ENCODE data around the gene SSH3.

SSH3 gene

GRCh38 chr11:67345247-67345919 lies 42.1 kb downstream of the SSH3 start:
- DNase-seq (ENCODE audit: extremely low read depth in 1 of 2, low read depth in 1 of 2) = no peak

- DNase-seq (ENCODE audit: extremely low read depth in 1 of 2, low read depth in 1 of 2) = no peak
These were observed 42.8 kb downstream of the SSH3 start for GRCh38 chr11:67345920-67346819.

DNA sequence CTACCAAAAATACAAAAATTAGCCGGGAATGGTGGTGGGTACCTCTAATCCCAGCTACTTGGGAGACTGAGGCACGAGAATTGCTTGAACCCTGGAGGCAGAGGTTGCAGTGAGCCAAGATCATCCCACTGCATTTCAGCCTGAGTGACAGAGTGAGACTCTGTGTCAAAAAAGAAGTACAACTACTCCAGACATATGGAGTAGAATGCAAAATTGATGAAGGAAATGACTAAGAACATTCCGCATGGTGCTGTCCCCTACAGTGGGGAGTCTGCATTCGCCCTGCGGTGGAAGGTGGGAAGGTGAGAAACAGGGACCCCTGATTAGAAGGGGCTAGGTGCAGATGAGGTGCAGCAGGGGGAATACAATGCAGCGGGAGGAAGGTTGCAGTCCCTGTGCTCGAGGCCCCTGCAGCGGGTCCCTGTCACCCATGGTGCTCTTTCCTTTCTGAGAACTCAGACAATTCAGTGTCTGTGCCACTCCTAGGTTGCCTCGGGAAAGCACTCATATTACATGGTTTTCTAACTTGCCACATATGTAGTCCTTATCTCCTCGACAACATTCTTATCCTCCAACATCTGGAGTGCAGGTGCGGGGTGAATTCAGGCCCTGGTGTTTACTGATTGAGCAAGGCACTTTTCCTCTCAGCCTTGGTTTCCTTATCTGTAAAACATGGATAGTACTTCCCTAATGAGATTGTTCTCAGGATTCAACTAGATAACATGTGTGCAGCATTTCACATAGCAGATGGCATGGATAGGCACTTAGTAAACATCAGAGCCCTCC lies 44.8 kb downstream of the SSH3 start:
- DNase-seq (ENCODE audit: extremely low read depth in 1 of 2, low read depth in 1 of 2) = no peak

GRCh38 chr11:67349036-67349435 lies 45.7 kb downstream of the SSH3 start:
- DNase-seq (ENCODE audit: extremely low read depth in 1 of 2, low read depth in 1 of 2) = no peak

DNA sequence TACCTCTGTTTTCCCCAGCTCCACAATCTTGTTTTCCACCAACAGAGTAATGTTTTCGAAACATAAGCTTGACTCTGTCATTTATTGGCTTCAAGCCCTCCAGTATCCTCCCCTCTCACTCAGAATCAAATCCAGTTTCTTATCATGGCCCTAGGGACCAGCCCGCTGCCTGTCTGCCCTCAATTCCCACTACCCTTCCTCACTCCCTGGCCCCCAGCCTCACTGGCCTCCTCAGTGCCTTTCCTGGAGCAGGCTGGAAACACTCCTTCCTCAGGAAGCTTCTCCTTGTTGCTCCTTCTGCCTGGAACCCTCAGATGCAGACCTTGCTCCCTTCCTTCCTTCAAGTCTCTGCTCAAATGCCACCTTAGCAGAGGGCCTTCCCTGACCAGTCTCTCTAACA lies 46.1 kb downstream of the SSH3 start:
- no peak for DNase-seq (ENCODE audit: extremely low read depth in 1 of 2, low read depth in 1 of 2)

DNA sequence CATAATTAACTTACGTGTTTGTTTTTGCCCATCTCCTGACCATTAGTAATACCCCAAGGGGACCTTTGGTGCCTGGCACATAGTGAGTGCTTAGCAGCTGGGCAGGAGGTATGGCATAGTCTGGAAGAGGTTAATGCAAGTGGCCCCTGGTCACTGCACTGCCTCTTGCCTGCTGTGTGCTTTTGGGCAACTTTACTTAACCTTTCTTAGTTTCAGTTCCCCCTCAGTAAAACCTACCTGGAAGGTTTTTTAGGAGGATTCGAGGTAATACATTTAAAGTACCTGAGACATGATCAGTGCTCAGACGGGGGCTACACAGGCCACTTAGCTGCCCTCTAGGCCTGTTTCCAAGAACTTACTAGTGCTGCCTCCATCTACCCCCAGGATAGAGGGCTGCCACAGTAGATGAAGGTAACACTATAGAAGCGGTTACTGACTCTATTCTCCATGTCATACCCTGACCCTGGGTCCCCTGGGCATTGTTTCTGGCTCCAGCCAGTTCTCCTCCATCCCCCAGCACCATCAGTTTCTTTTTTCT lies 46.7 kb downstream of the SSH3 start:
- DNase-seq (ENCODE audit: extremely low read depth in 1 of 2, low read depth in 1 of 2) = no peak

- DNase-seq (ENCODE audit: extremely low read depth in 1 of 2, low read depth in 1 of 2) = peak; percentile 30 to 51
These were observed 48.1 kb downstream of the SSH3 start for GRCh38 chr11:67351275-67352005.

- no peak for DNase-seq (ENCODE audit: extremely low read depth in 1 of 2, low read depth in 1 of 2)
These were observed 49.4 kb downstream of the SSH3 start for GRCh38 chr11:67352546-67353316.

DNA sequence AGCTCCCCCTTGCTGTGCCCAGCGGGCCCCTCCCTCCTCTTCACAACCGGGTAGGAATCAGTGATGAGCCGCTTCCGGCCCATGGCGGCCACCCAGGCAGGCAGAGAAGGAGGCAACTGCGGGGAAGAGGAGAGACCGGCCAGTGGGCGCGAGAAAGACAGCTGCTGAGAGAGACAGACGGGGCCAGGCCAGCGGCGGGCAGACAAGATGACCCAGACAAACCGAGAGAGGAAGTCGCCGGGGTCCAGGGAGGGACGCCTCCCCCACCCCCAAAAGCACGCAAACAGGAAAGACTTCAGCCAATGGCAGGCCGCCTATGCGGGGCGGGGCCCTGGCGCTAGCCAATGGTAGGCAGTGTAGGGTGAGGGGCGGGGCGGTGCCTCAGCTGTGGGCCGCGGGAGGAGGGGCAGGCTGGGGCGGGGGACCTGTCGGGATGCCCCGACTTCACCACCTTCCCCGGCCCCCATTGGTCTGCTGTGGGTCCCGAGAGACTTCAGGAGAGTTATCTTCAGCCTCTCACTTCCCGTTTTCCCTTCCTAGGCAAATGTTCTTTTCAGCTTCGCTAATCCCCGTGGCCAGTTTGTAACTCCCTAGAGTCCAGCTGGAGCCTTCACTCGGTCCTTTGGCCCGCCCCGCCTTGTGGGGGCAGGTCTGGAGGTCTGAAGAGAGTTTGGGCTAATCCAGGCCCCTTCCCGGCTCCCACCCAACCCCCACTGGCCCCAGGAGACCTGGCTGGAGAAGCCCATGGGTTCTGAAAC lies 50.2 kb downstream of the SSH3 start, which contains the start of gene POLD4:
Gene POLD4 (minus strand): TSS at position 230 of the 758 bp plus-strand sequence. CDS start 147 bp downstream, at position 83.
- DNase-seq (ENCODE audit: extremely low read depth in 1 of 2, low read depth in 1 of 2) = peak; percentile 83 to 96

- no peak for DNase-seq (ENCODE audit: extremely low read depth in 1 of 2, low read depth in 1 of 2)
These were observed 51.0 kb downstream of the SSH3 start for GRCh38 chr11:67354075-67355022.

DNA sequence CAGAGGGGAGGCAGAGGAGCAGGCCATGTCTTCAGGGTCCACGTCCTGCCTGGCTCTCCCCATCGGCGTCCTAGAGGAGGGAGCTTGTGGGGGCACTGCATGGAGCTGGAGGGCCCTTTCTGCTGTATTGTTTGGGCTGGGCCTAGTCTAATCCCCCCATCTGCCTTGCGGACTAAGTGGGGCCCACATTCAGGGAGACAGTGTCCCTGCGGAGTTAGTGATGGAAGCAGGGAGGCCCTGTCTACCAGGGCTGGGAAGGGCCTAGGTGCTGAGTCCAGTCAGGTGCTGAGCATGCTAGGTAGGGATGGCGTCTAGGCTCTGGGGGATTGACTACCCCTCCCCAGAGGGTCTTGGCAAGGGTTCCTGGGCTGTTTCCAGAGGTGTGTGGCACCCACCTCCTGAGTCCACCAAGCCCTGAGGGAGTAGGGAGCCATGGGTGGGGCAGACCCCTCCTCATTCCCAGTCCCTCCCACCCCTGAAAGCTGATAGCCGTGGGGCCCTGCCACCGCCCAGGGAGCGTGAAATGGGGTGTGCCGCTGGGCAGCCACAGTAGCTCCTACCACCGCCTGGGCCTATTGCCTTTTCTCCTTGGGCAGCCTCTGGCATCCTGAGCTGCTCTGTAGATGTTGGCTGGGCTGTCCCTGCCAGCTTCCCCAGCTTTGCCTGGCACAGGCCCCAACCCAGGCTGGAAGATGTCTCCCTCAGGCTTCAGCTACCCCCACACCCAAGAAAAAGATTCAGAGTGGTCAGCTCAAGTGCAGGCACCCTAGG lies 51.9 kb downstream of the SSH3 start:
- no peak for DNase-seq (ENCODE audit: extremely low read depth in 1 of 2, low read depth in 1 of 2)

GRCh38 chr11:67355794-67356386 lies 52.6 kb downstream of the SSH3 start:
- DNase-seq (ENCODE audit: extremely low read depth in 1 of 2, low read depth in 1 of 2) = no peak

DNA sequence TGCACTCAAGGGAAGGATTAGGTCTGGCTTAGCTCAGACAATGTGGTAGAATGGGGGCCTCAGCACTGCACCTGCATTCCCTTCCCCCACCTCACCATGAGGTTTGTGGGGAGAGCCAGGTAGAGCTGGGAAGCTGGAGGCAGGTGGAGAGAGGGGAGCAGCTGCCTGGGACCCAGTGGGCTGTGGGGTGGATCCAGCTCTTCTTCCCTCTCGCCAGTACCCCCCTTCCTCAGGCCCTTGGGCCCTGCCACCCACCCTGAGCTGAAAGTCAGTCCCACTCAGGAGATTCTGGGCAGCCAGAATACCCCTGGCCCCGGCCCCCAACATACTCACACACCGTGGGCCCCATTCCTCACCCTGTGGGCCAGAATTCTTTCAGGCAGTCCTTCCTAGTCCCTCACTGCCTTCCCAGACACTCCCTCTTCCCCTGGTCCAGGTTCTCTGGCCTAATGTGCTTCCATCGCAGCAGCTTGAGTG lies 53.1 kb downstream of the SSH3 start:
- no peak for DNase-seq (ENCODE audit: extremely low read depth in 1 of 2, low read depth in 1 of 2)

DNA sequence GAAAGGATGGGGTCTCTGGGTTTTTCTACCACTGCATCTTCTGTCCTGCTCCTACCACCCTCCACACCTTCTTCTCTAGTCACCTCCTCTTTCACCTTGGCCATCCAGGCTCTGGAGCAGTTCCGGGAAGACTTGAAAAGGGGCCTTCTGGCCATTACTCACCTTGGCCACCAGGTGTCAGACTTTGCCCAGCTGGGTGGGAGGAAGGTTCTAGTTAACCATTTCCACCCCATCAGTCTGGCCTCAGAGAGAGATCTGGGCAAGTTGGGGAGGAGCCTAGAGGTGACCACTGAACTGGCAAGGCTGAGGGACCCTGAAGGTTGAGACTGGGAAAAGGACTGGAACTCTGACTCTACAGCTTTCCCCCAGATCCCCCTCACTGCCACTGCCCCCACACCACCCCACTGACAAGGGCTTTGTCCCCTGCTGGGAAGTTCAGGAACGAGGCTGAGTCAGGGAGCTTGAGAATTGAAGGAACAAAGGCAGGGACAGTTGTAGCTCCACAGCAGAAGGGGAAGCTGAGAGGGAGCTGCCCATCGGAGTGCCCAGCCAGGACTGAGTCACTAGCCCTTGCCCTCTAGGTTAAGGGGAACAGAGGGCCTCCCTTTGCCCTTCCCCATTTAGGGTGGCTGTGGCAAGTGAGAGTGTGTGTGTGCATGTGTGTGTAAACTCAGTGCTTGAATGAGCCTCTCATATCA lies 53.7 kb downstream of the SSH3 start:
- peak; percentile 25 to 51 for DNase-seq (ENCODE audit: extremely low read depth in 1 of 2, low read depth in 1 of 2)

GRCh38 chr11:67357831-67358670 lies 54.7 kb downstream of the SSH3 start:
- no peak for DNase-seq (ENCODE audit: extremely low read depth in 1 of 2, low read depth in 1 of 2)
